Epithelial cell of prostate (primary cell): ENCODE results near the gene ZNF638.

Source experiments
- DNase-seq: peaks from one replicate; pipeline ENCODE4 v3.0.0-alpha.2; 2011; ENCODE audit warnings: low read depth, low spot score
- H3K27ac ChIP-seq: fragments of 450-650 bp; 2 replicates; pipeline ENCODE4 v1.5.1; 2017; ENCODE audit warnings: mild to moderate bottlenecking

ZNF638 gene

GRCh38 chr2:71465356-71465755 is 133.8 kb downstream of the ZNF638 start:
- DNase-seq = no peak
- no peak overlapping the region for H3K27ac ChIP-seq

DNA sequence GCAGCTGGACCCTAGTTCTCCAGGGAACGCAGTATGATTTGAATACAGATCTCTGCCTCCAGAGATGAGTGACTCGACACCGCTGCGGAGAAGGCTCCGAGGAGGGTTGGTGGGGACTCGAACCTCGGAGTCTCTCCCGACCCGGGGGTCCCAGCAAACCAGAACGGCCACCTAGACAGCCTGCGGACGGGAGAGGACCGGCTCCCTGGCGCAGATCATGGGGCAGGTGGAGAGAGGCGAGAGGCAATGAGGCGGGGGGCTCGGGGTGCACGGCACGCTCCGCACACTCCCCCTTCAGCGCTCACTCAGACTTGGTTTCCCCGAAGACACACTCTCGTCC is 134.3 kb downstream of the ZNF638 start:
- DNase-seq = no peak
- H3K27ac ChIP-seq = no peak overlapping the region

DNA sequence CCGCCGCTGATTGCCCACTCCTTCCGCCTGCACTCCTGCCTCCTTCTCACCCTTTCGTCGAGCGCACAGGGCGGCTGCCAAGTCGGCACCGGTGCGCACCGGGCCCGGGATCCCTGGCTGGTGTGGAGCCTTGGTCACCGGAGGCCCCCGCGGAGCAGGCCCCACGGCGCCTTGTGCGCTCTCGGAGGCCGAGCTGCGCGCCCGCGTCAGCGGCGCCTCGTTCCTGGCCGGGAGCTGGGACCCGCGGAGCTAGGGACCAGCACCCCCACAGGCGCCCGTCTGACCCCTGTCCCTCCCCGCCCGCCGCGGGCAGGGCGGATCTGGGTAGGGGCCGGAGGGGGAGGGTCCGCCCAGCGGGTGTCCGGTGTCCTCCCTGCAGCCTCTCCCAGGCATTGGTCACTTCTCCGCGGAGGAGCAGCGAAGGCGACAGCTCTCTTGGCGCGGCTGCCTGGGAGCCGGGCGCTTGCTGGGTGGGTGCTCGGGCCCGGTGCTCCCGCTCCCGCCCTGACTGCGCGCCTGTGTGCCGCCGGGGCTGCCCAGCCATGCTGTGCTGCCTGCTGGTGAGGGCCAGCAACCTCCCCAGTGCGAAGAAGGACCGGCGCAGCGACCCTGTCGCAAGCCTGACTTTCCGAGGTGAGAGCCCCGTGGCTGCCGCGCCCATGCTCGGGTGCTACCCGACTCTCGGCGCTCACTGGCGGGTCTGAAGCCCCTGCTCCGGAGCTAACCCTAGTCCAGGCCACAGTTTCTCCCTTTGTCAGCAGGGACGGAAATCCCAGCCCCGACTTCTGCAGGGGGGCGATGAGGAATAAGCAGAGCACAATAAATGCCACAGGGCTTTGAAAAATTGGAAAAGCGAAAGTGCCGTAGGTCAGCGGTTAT is 135.0 kb downstream of the ZNF638 start:
- no peak overlapping the region for H3K27ac ChIP-seq
- DNase-seq = no peak

GRCh38 chr2:71467180-71467815 is 135.7 kb downstream of the ZNF638 start:
- H3K27ac ChIP-seq = no peak overlapping the region
- no peak for DNase-seq

DNA sequence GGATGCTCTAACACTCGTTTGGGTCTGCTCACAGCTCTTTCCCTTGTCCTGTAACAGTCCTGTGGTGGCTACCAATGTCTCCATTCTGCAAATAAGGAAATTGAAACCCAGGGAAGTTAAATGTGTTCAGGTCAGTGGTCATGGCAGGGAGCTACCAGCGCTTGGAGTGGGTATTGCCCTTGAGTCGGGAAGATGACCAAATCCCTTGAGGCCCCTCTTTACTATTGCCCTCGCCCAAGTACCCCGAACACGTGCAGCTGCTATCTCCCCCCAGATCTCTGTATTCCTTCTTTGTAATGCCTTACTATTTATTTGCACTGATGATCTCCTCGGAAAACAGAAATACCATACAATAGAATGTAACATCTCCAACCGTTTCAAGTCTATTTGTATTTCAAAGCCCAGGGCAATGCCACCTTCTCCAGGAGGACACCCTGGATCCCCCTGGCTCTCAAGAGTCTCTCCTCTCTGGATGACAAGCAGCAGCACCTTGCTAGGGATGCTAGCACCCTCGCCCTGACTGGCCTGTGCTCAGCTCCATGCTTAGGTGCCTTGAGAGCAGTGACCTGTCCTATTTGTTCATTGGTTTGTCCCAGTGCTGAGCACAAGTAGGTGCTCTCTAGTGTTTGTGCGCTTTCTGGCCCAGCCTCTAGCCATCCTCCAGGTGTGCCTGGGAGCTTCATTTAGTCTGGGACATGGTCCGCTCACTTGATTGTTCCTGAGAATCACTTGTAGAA is 136.9 kb downstream of the ZNF638 start:
- no peak overlapping the region for H3K27ac ChIP-seq
- DNase-seq = no peak

GRCh38 chr2:71469403-71470398 is 138.1 kb downstream of the ZNF638 start:
- H3K27ac ChIP-seq = no peak overlapping the region
- DNase-seq = no peak

GRCh38 chr2:71471276-71471675 is 139.7 kb downstream of the ZNF638 start:
- no peak overlapping the region for H3K27ac ChIP-seq
- no peak for DNase-seq

DNA sequence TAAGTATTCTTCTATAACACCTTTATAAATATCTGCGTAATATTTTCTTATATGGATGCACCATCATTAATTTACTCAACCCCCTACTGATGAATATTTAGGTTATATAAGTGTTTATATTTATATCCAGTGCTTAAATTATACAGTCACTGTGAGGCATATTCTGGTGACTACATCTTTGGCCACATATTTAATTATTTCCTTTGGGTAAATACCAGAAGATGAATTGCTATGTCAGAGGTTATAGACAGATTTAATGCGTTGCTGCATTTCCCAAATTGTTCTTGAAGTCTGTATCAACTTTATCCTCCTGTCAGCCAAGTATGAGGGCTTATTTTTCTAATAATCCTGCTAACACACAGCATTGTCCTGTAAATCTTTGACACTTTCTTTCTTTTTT is 140.4 kb downstream of the ZNF638 start:
- DNase-seq = no peak

GRCh38 chr2:71473346-71474031 is 141.9 kb downstream of the ZNF638 start:
- no peak for DNase-seq
- H3K27ac ChIP-seq = no peak overlapping the region

More for the DNA sequence above, 140.4 kb downstream of the ZNF638 start:
- no peak overlapping the region for H3K27ac ChIP-seq

- no peak overlapping the region for H3K27ac ChIP-seq
- DNase-seq = no peak
Observed at GRCh38 chr2:71474116-71474743, 142.6 kb downstream of the ZNF638 start.

GRCh38 chr2:71474744-71475397 is 143.3 kb downstream of the ZNF638 start:
- no peak for DNase-seq
- H3K27ac ChIP-seq = no peak overlapping the region

DNA sequence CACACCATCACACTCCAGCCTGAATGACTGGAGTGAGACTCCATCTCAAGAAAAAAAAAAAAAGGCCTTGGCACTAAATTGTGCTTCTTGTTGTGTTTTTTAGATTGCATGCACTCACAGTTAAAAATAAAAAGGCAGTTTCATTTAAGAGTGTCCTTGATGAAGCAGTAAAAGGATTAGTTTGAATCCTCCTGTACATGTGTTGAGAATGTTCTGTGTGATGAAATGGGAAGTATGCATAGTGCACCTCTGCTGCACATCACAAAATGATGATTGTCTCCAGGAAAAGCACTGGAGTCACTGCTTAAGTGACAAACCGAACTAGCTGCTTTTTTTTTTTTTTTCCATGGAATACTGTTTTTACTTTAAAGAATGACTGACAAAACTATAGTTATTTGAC is 144.9 kb downstream of the ZNF638 start:
- no peak for DNase-seq
- H3K27ac ChIP-seq = no peak overlapping the region

- no peak for DNase-seq
- no peak overlapping the region for H3K27ac ChIP-seq
Observed at GRCh38 chr2:71477231-71477691, 145.7 kb downstream of the ZNF638 start.

DNA sequence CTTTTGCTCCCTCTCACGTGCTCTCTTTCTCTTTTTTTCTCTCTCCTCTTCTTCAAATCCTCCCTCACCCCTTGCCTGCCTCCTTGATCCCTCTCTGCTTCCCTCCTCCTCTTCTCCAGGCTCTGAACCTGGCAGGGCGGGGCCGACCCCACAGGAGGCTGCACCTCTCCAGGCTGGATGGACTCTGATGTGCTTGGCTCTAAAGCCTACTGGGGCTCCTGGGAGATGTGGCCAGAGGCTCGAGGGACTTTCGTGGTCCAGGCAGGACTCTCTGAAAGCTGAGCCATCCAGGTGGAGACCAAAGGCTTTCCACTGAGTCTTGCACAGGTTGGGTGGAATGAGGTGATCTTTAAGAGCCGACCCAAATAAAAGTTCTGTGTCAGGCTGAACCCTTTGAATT is 147.2 kb downstream of the ZNF638 start:
- no peak overlapping the region for H3K27ac ChIP-seq
- DNase-seq = no peak

GRCh38 chr2:71479261-71479660 is 147.7 kb downstream of the ZNF638 start:
- no peak overlapping the region for H3K27ac ChIP-seq
- DNase-seq = no peak

- no peak for DNase-seq
- H3K27ac ChIP-seq = no peak overlapping the region
Observed at GRCh38 chr2:71481111-71481510, 149.5 kb downstream of the ZNF638 start.

- H3K27ac ChIP-seq = no peak overlapping the region
- DNase-seq = no peak
Observed at GRCh38 chr2:71482055-71482454, 150.5 kb downstream of the ZNF638 start.

GRCh38 chr2:71483246-71483645 is 151.7 kb downstream of the ZNF638 start:
- DNase-seq = no peak
- H3K27ac ChIP-seq = no peak overlapping the region
